GM12878 (cell line): ENCODE data around the gene ITGA3. TPM values are rescaled to one million over a fixed set of nuclear protein-coding genes. Genes with fewer than 3 reads are reported as not detected.

Experiments
- ATAC-seq: fragments of 200-7000 bp; cut with Tn5 transposase; 3 replicates; pipeline ENCODE4 v1.9.1; 2020; ENCODE audit warnings: mild to moderate bottlenecking, moderate library complexity
- BruUV-seq: library from RNA; stranded (reverse); fragments of 400-500 nt; replicated peaks from 2 replicates; lab custom pipeline; 2021; lab: Mats Ljungman, UMichigan
- CTCF ChIA-PET: fragments of 300-600 bp; sonication (Branson Sonifier 250); formaldehyde crosslinking; extraction: SDS; loops from one replicate; lab custom pipeline; 2021; ENCODE audit warnings: inconsistent platforms; lab: Yijun Ruan, JAX
- POLR2A ChIA-PET: fragments of 350-600 bp; formaldehyde crosslinking; extraction: SDS; loops from one replicate; lab custom pipeline; 2021; ENCODE audit warnings: inconsistent platforms; lab: Charles Lee
- RAD21 ChIA-PET: fragments of 300-600 bp; sonication (Branson Sonifier 250); formaldehyde crosslinking; loops from one replicate; lab custom pipeline; 2023; ENCODE audit warnings: antibody characterized with exemption; ENCODE audit not compliant: unreplicated experiment; lab: Charles Lee
- SMC1A ChIA-PET: fragments of 300-600 bp; sonication (Branson Sonifier 250); formaldehyde crosslinking; loops from one replicate; lab custom pipeline; 2023; ENCODE audit not compliant: unreplicated experiment, uncharacterized antibody; lab: Charles Lee
- DNase-seq: peaks from one replicate; pipeline ENCODE4 v3.0.0-alpha.2; 2011; ENCODE audit warnings: low read depth, low spot score
- FAIRE-seq: peaks from 3 replicates; lab custom pipeline; 2011; peaks lifted over from hg19 to GRCh38; lab: Jason Lieb, UNC
- H2AFZ ChIP-seq: 2 replicates; pipeline ENCODE4 v1.6.0; 2011; ENCODE audit warnings: low read depth, low read length, control low read depth; ENCODE audit not compliant: control insufficient read depth
- H3K27ac ChIP-seq: 2 replicates; pipeline ENCODE4 v1.5.1; 2011; ENCODE audit warnings: control low read depth; ENCODE audit not compliant: control insufficient read depth, insufficient read depth
- H3K27me3 ChIP-seq, 2 experiments: replicated peaks in 1 of 2; 2 replicates each; pipeline versions ENCODE4 v1.6.0 to v1.6.1; 2011; ENCODE audit warnings: low read length in 1 of 2; ENCODE audit not compliant: control insufficient read depth in 2 of 2, insufficient read depth in 2 of 2
- H3K36me3 ChIP-seq, 2 experiments: 2 replicates each; pipeline ENCODE4 v1.5.1; 2011; ENCODE audit warnings: low read length in 1 of 2; ENCODE audit not compliant: control insufficient read depth in 2 of 2, insufficient read depth in 2 of 2
- H3K4me1 ChIP-seq: 2 replicates; pipeline ENCODE4 v1.6.1; 2011; ENCODE audit warnings: mild to moderate bottlenecking, low read length, moderate library complexity, mixed read lengths; ENCODE audit not compliant: control insufficient read depth, insufficient read depth
- H3K4me2 ChIP-seq: 2 replicates; pipeline ENCODE4 v1.6.0; 2011; ENCODE audit warnings: control low read depth; ENCODE audit not compliant: control insufficient read depth, insufficient read depth
- H3K4me3 ChIP-seq: fragments of 200-600 bp; sonication (generic); 2 replicates; pipeline ENCODE4 v1.5.1; 2016
- H3K79me2 ChIP-seq: 2 replicates; pipeline ENCODE4 v1.6.0; 2011; ENCODE audit warnings: low read length; ENCODE audit not compliant: control insufficient read depth, insufficient read depth
- H3K9ac ChIP-seq: 2 replicates; pipeline ENCODE4 v1.8.0; 2011; ENCODE audit warnings: low read length, control low read depth, mixed read lengths; ENCODE audit not compliant: control insufficient read depth, insufficient read depth
- H3K9me3 ChIP-seq: replicated peaks from 3 replicates; pipeline ENCODE4 v1.5.1; 2011; ENCODE audit warnings: mild to moderate bottlenecking, low read length; ENCODE audit not compliant: control insufficient read depth, insufficient read depth
- H4K20me1 ChIP-seq: 2 replicates; pipeline ENCODE4 v1.6.0; 2011; ENCODE audit not compliant: control insufficient read depth, insufficient read depth
- ATF7 ChIP-seq: fragments of 450-650 bp; IDR thresholded peaks from 2 replicates; pipeline ENCODE4 v1.6.1; 2016; ENCODE audit warnings: low read depth, mild to moderate bottlenecking
- JUND ChIP-seq: IDR thresholded peaks from 2 replicates; pipeline ENCODE4 v1.6.1; 2012; ENCODE audit warnings: low read depth, mild to moderate bottlenecking, low read length, improper control_type of control experiment, moderate library complexity
- KDM1A ChIP-seq: fragments of 200-600 bp; sonication (generic); IDR thresholded peaks from 2 replicates; pipeline ENCODE4 v1.6.1; 2016; ENCODE audit warnings: borderline replicate concordance
- NFYB ChIP-seq: IDR thresholded peaks from 2 replicates; pipeline ENCODE4 v1.6.1; 2011; ENCODE audit warnings: low read depth, mild to moderate bottlenecking, low read length, improper control_type of control experiment, moderate library complexity; ENCODE audit not compliant: insufficient read depth
- NR2F1 ChIP-seq: fragments of 450-650 bp; conservative IDR thresholded peaks from 2 replicates; pipeline ENCODE4 v1.6.1; 2017; ENCODE audit warnings: mild to moderate bottlenecking
- NRF1 ChIP-seq: conservative IDR thresholded peaks from 2 replicates; pipeline ENCODE4 v1.6.1; 2011; ENCODE audit warnings: mild to moderate bottlenecking, low read depth, low read length, improper control_type of control experiment
- RUNX3 ChIP-seq: IDR thresholded peaks from 2 replicates; pipeline ENCODE4 v1.6.1; 2012; ENCODE audit warnings: low read length, inconsistent platforms
- SPI1 ChIP-seq: IDR thresholded peaks from 2 replicates; pipeline ENCODE4 v1.6.1; 2011; ENCODE audit warnings: low read depth, mild to moderate bottlenecking, low read length, moderate library complexity, borderline replicate concordance; ENCODE audit not compliant: insufficient read depth
- SREBF1 ChIP-seq: IDR thresholded peaks from 2 replicates; pipeline ENCODE4 v1.6.1; 2012; ENCODE audit warnings: mild to moderate bottlenecking, low read length
- TAF1 ChIP-seq: IDR thresholded peaks from 2 replicates; pipeline ENCODE4 v1.6.1; 2011; ENCODE audit warnings: mild to moderate bottlenecking, low read depth, low read length, borderline replicate concordance
- TCF3 ChIP-seq: IDR thresholded peaks from 2 replicates; pipeline ENCODE4 v1.6.1; 2012; ENCODE audit warnings: low read depth, mild to moderate bottlenecking, low read length, borderline replicate concordance; ENCODE audit not compliant: insufficient read depth
- ZNF384 ChIP-seq: IDR thresholded peaks from 2 replicates; pipeline ENCODE4 v1.6.1; 2012; ENCODE audit warnings: low read depth, mild to moderate bottlenecking, low read length, improper control_type of control experiment, borderline replicate concordance
- WGBS: methylation state at CpG from one replicate; pipeline ENCODE4 v1.1.6; 2016; ENCODE audit warnings: low lambda C conversion rate; ENCODE audit not compliant: insufficient replicate concordance, insufficient coverage; ENCODE audit errors: missing lambda C conversion rate; 5-methylcytosine and 5-hydroxymethylcytosine counted together
- in situ Hi-C: fragments of 300-500 bp; cut with MboI; formaldehyde crosslinking; loops from 9 replicates; pipeline ENCODE4 v1.14.3; 2018; ENCODE audit warnings: mixed read lengths
- intact Hi-C: fragments of 100-400 bp; cut with micrococcal nuclease; formaldehyde crosslinking; loops from one replicate; pipeline ENCODE4 v1.14.2; 2022; ENCODE audit not compliant: unreplicated experiment
- polyA plus RNA-seq, 11 experiments: library from polyadenylated mRNA; depleted of rRNA in 4 of 11; unstranded in 6 of 11; stranded (reverse) in 5 of 11; fragments of >200 nt; fragmentation: Nextera tagmentation in 4 of 11; fragmentation: Illumina TruSeq in 1 of 11; extraction: Ambion mirVana in 4 of 11; extraction: Trizol in 1 of 11; gene quantifications; 1 replicate in 1 of 11; 2 replicates in 10 of 11; pipeline versions ENCODE4 v1.2.1 to v1.2.3, GENCODE V29; 2011 to 2016; ENCODE audit warnings: inconsistent platforms in 2 of 11, missing spikeins in 2 of 11, low read depth in 1 of 11
- total RNA-seq, 4 experiments: library from RNA; depleted of rRNA in 3 of 4; stranded (reverse); fragments of >200 nt in 3 of 4; fragmentation: Illumina TruSeq in 1 of 4; extraction: Trizol in 1 of 4; gene quantifications; 2 replicates each; pipeline versions ENCODE4 v1.2.1 to v1.2.3, GENCODE V29; 2013 to 2021
- TF ChIP-seq, protein P1 (sequence below): IDR thresholded peaks from 2 replicates; pipeline ENCODE4 v1.6.1; 2012; ENCODE audit warnings: low read depth, low read length, improper control_type of control experiment
- TF ChIP-seq, protein P2 (sequence below): fragments of 450-650 bp; IDR thresholded peaks from 2 replicates; pipeline ENCODE4 v1.6.1; 2017; ENCODE audit warnings: mild to moderate bottlenecking, moderate library complexity

ITGA3 gene
- total and polyA plus RNA-seq, 10 of the 15 experiments (the other 5 are each of a cell fraction or from before 2014, with no cell fraction given) = 0.29 to 13.4 (median 6.6) TPM

DNA sequence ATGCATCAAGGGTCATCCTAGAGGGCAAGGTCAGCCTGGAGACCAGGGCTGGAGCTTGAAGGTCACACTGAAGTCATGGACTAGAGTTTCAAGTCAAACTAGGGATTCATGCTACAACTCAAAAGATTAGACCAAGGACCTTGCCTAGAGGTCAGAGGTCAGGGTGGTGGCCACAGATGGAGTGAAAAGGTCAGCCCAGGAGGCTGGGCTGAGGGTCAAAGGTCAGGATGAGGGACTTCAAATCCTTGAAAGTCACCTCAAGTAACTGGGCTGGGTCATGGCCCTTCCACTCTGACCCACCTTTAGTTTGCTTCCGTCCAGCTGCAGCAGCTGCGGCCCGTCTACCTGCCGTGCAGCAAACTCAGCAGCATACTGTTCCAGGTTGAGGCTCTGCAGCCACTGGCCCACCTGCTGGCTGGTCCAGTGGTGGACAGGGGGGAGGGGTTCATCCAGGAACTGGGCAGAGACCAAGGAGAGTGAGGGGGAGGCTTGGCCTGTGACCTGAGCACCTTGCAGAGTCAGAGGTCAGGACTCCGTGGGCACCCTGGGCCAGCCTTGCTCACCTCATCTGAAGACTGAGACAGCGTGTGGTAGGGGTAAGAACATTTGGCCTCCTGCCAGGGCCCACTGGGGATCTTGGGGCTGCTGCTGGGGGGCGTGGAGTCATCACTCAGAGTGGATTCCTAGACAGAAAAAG, 57.9 kb downstream of the ITGA3 start (continued):
- peak; percentile 71; the same call in 1 of the 2 replicates for TF ChIP-seq NR2F1
- TF ChIP-seq, protein P1, sequence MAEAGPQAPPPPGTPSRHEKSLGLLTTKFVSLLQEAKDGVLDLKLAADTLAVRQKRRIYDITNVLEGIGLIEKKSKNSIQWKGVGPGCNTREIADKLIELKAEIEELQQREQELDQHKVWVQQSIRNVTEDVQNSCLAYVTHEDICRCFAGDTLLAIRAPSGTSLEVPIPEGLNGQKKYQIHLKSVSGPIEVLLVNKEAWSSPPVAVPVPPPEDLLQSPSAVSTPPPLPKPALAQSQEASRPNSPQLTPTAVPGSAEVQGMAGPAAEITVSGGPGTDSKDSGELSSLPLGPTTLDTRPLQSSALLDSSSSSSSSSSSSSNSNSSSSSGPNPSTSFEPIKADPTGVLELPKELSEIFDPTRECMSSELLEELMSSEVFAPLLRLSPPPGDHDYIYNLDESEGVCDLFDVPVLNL = no peak

DNA sequence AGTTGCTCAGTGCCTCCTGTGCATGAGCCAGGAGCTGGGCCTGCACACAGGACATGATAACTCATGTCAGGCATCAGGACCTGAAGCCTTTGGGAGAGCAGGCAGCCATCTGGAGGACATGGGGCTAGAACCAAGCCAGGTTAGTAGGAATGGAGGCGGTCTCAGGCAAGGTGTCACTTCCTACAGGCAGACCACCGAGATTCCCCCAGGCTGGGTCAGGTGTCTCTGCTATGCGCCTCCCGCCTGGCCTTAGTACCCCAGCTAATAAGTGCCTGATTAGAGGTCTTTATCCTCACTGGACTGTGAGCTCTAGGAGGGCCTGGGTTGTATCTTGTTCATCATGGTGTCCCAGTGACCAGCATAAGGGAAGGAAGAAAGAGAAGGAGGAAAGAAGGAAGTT, 58.5 kb downstream of the ITGA3 start:
- no TSS peak for BruUV-seq
- Histone ChIP-seq H3K79me2 (no peaks in the 10 kb centered on the region), H4K20me1 (no peaks in the 10 kb centered on the region), H3K9ac (no peak overlapping the region), H3K4me3 (no peak overlapping the region), H2AFZ (no peak overlapping the region), H3K4me1 (no peaks in the 10 kb centered on the region), H3K9me3 (no peaks in the 10 kb centered on the region), H3K27me3 (peaks cover 6% of the 10 kb centered on the region in 2 experiments; a peak in 3 of 4 replicates), H3K27ac (no peak overlapping the region), H3K36me3 (no peaks in the 10 kb centered on the region), H3K4me2 (no peak overlapping the region)
- 50% methylated on average over 4 of the region's 4 CpGs for WGBS
- SMC1A ChIA-PET = interaction anchor here (0.7 to 2.3 kb wide), 8 partner anchors 20 to 83 kb away, joined by 3 to 12 read pairs (median 6); no protein-coding TSS in a partner anchor
- POLR2A ChIA-PET = interaction anchor here (1.5 kb wide), 1 partner anchor 38 kb away, joined by 4 read pairs; no protein-coding TSS in a partner anchor
- in situ Hi-C loops (no loop called here), intact Hi-C loops (no loop called here)
- no peak for ATAC-seq
- DNase-seq = no peak
- CTCF ChIA-PET = interaction anchor here (0.8 to 3.1 kb wide), 35 partner anchors 9 to 283 kb away, joined by 3 to 38 read pairs (median 5); partner anchors contain the start of genes LRRC59, SGCA and TMEM92
- no peak for FAIRE-seq
- RAD21 ChIA-PET = interaction anchor here (0.8 to 2.1 kb wide), 7 partner anchors 16 to 180 kb away, joined by 3 to 19 read pairs (median 3); partner anchors contain the start of gene SAMD14
- no peak for TF ChIP-seq ATF7
- TF ChIP-seq ZNF384 = no peak
- TF ChIP-seq JUND = no peak
- no peak for TF ChIP-seq TAF1
- no peak for TF ChIP-seq SPI1
- TF ChIP-seq, protein P2, sequence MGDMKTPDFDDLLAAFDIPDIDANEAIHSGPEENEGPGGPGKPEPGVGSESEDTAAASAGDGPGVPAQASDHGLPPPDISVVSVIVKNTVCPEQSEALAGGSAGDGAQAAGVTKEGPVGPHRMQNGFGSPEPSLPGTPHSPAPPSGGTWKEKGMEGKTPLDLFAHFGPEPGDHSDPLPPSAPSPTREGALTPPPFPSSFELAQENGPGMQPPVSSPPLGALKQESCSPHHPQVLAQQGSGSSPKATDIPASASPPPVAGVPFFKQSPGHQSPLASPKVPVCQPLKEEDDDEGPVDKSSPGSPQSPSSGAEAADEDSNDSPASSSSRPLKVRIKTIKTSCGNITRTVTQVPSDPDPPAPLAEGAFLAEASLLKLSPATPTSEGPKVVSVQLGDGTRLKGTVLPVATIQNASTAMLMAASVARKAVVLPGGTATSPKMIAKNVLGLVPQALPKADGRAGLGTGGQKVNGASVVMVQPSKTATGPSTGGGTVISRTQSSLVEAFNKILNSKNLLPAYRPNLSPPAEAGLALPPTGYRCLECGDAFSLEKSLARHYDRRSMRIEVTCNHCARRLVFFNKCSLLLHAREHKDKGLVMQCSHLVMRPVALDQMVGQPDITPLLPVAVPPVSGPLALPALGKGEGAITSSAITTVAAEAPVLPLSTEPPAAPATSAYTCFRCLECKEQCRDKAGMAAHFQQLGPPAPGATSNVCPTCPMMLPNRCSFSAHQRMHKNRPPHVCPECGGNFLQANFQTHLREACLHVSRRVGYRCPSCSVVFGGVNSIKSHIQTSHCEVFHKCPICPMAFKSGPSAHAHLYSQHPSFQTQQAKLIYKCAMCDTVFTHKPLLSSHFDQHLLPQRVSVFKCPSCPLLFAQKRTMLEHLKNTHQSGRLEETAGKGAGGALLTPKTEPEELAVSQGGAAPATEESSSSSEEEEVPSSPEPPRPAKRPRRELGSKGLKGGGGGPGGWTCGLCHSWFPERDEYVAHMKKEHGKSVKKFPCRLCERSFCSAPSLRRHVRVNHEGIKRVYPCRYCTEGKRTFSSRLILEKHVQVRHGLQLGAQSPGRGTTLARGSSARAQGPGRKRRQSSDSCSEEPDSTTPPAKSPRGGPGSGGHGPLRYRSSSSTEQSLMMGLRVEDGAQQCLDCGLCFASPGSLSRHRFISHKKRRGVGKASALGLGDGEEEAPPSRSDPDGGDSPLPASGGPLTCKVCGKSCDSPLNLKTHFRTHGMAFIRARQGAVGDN = no peak
- no peak for TF ChIP-seq RUNX3
- TF ChIP-seq NRF1 = no peak
- no peak for TF ChIP-seq KDM1A
- no peak for TF ChIP-seq SREBF1
- no peak for TF ChIP-seq NFYB
- no peak for TF ChIP-seq TCF3
